ENCODE measurements around the gene MOCOS. TPM values are rescaled to one million over a fixed set of nuclear protein-coding genes. Genes with fewer than 3 reads are reported as not detected.

Gene MOCOS
- total RNA-seq, 4 donors from 2014 or later = 3.9 to 16.8 (median 8.7) TPM

GRCh38 chr18:36152781-36153180 is 34.5 kb upstream of the MOCOS start:
- TF ChIP-seq CTCF (IDR thresholded peaks at IDR 0.05; ENCODE audit: low read depth) = no peak

- no peak for TF ChIP-seq CTCF (IDR thresholded peaks at IDR 0.05; ENCODE audit: low read depth)
Measured at GRCh38 chr18:36153203-36153602, 34.1 kb upstream of the MOCOS start.

- TF ChIP-seq CTCF (IDR thresholded peaks at IDR 0.05; ENCODE audit: low read depth) = no peak
Measured at GRCh38 chr18:36153771-36154170, 33.5 kb upstream of the MOCOS start.

- no peak for TF ChIP-seq CTCF (IDR thresholded peaks at IDR 0.05; ENCODE audit: low read depth)
Measured at GRCh38 chr18:36155851-36156757, 31.2 kb upstream of the MOCOS start.

- TF ChIP-seq CTCF (IDR thresholded peaks at IDR 0.05; ENCODE audit: low read depth) = no peak
Measured at GRCh38 chr18:36157441-36157840, 29.9 kb upstream of the MOCOS start.

GRCh38 chr18:36158266-36158867 is 28.9 kb upstream of the MOCOS start:
- TF ChIP-seq CTCF (IDR thresholded peaks at IDR 0.05; ENCODE audit: low read depth) = no peak

- TF ChIP-seq CTCF (IDR thresholded peaks at IDR 0.05; ENCODE audit: low read depth) = no peak
Measured at GRCh38 chr18:36160959-36161371, 26.3 kb upstream of the MOCOS start.
